OCI-LY7 (cell line): ENCODE measurements around the gene ROBO2. TPM values are rescaled to one million over a fixed set of nuclear protein-coding genes. Genes with fewer than 3 reads are reported as not detected.

Experiments used
- BruUV-seq: library from RNA; stranded (reverse); fragments of 400-500 nt; replicated peaks from 2 replicates; lab custom pipeline; 2021; lab: Mats Ljungman, UMichigan
- CTCF ChIA-PET: fragments of 300-600 bp; sonication (Branson Sonifier 250); formaldehyde crosslinking; loops from one replicate; lab custom pipeline; 2022; ENCODE audit warnings: antibody characterized with exemption; ENCODE audit not compliant: unreplicated experiment; lab: Charles Lee
- POLR2A ChIA-PET: fragments of 300-600 bp; sonication (Branson Sonifier 250); formaldehyde crosslinking; loops from one replicate; lab custom pipeline; 2022; ENCODE audit warnings: antibody characterized with exemption; lab: Charles Lee
- DNase-seq: peaks from one replicate; pipeline ENCODE4 v3.0.0-alpha.2; 2015; ENCODE audit warnings: low spot score
- H2AFZ ChIP-seq: fragments of 200-600 bp; sonication (generic), shearing (Covaris generic); 2 replicates; pipeline ENCODE4 v1.6.1; 2014; ENCODE audit warnings: mild to moderate bottlenecking, antibody characterized with exemption, low read length, moderate library complexity
- H3K27ac ChIP-seq: fragments of 200-600 bp; sonication (generic); 2 replicates; pipeline ENCODE4 v1.5.1; 2014; ENCODE audit warnings: mixed run types, low read depth, mild to moderate bottlenecking, moderate library complexity, low read length, inconsistent platforms; ENCODE audit not compliant: poor library complexity, severe bottlenecking
- H3K36me3 ChIP-seq: fragments of 200-600 bp; sonication (generic); 2 replicates; pipeline ENCODE4 v1.6.1; 2014; ENCODE audit warnings: mild to moderate bottlenecking, antibody characterized with exemption, low read length, moderate library complexity, mixed read lengths; ENCODE audit not compliant: insufficient read depth
- H3K4me1 ChIP-seq: fragments of 200-600 bp; sonication (generic); 2 replicates; pipeline ENCODE4 v1.5.1; 2014; ENCODE audit warnings: mild to moderate bottlenecking, low read length; ENCODE audit not compliant: insufficient read depth, poor library complexity, severe bottlenecking
- H3K4me2 ChIP-seq: fragments of 200-600 bp; sonication (generic); 2 replicates; pipeline ENCODE4 v1.6.1; 2014; ENCODE audit warnings: mild to moderate bottlenecking, low read length
- H3K4me3 ChIP-seq: fragments of 200-600 bp; sonication (generic); 2 replicates; pipeline ENCODE4 v1.5.1; 2014; ENCODE audit warnings: mild to moderate bottlenecking, low read depth, low read length; ENCODE audit not compliant: poor library complexity, severe bottlenecking
- H3K79me2 ChIP-seq: fragments of 200-600 bp; sonication (generic); 2 replicates; pipeline ENCODE4 v1.6.1; 2016; ENCODE audit warnings: low read depth, mild to moderate bottlenecking, low read length, moderate library complexity, mixed read lengths; ENCODE audit not compliant: insufficient read depth
- H3K9me2 ChIP-seq: fragments of 200-600 bp; sonication (generic); 2 replicates; pipeline ENCODE4 v1.6.1; 2016; ENCODE audit warnings: mild to moderate bottlenecking, low read length, mixed read lengths; ENCODE audit not compliant: insufficient read depth
- H3K9me3 ChIP-seq: fragments of 200-600 bp; sonication (generic); 2 replicates; pipeline ENCODE4 v1.6.1; 2014; ENCODE audit warnings: mild to moderate bottlenecking, mixed run types, low read length, mixed read lengths
- H4K20me1 ChIP-seq: fragments of 200-600 bp; sonication (generic); 2 replicates; pipeline ENCODE4 v1.6.1; 2014; ENCODE audit warnings: mild to moderate bottlenecking, antibody characterized with exemption, low read length, moderate library complexity, mixed read lengths; ENCODE audit not compliant: insufficient read depth
- CTCF ChIP-seq: fragments of 200-600 bp; sonication (generic); conservative IDR thresholded peaks from 2 replicates; pipeline ENCODE4 v1.5.1; 2014; ENCODE audit warnings: mild to moderate bottlenecking, antibody characterized with exemption, low read length, moderate library complexity, mixed read lengths
- EZH2phosphoT487 ChIP-seq: fragments of 200-600 bp; sonication (generic); IDR thresholded peaks from 2 replicates; pipeline ENCODE4 v1.6.1; 2018; ENCODE audit warnings: low read depth, borderline replicate concordance, mild to moderate bottlenecking, mixed run types, antibody characterized with exemption, low read length, moderate library complexity, mixed read lengths
- intact Hi-C: fragments of 100-400 bp; cut with micrococcal nuclease; formaldehyde crosslinking; loops from one replicate; pipeline ENCODE4 v1.10.0; 2022; ENCODE audit not compliant: unreplicated experiment
- small RNA-seq: library from RNA; depleted of rRNA; stranded (forward); fragments of <200 nt; gene quantifications from one replicate; pipeline ENCODE3, GENCODE V24; 2014
- total RNA-seq, 2 experiments: library from RNA; depleted of rRNA in 1 of 2; stranded (reverse); fragments of >200 nt in 1 of 2; shearing (Covaris generic) in 1 of 2; gene quantifications; 2 replicates each; pipeline ENCODE4 v1.2.3, GENCODE V29; 2014 to 2022

ROBO2 gene
- total RNA-seq, 2 experiments from 2014 or later = 0.06 to 4.8 TPM

GRCh38 chr3:77693147-77693546 is 653.2 kb downstream of the ROBO2 start:
- H3K79me2 ChIP-seq = no peaks in the 10 kb centered on the region

DNA sequence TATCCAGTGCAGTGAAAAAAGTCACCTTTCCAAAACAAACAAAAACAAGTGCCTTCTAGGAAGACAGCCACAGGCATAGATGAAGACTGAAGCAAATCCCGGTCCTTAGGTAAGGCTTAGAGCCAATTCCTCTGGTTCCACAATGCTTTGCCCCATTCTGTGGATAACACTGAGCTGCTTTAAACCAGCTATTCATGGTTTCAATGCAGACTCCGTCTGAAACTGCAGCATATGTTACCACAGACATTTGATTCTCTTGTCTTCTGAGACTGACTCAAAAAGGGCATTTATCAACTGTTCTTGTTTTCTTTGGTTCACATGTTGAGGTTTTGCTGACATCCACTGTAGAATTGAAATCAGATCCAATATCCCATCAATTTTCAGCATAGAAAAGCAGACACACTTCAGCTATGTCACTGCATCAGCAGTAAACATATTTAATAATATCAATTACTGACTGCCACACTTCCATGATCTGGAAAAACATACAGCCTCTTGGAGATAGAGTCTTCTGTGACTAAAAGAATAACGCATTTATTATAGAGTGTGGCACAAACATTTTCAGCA is 659.3 kb downstream of the ROBO2 start:
- CTCF ChIA-PET = no interaction called here
- intact Hi-C loops = no loop called here
- no peak overlapping the region for H3K27ac ChIP-seq
- TF ChIP-seq EZH2phosphoT487 (no peak), CTCF (no peak)
- no peak overlapping the region for H2AFZ ChIP-seq
- DNase-seq = no peak
- BruUV-seq = no TSS peak
- no peaks in the 10 kb centered on the region for H3K79me2 ChIP-seq
- H3K4me1 ChIP-seq = no peaks in the 10 kb centered on the region
- H3K4me3 ChIP-seq = no peak overlapping the region
- no peak overlapping the region for H3K4me2 ChIP-seq
- no peaks in the 10 kb centered on the region for H3K9me3 ChIP-seq
- POLR2A ChIA-PET = no interaction called here
- no peaks in the 10 kb centered on the region for H3K36me3 ChIP-seq
- H3K9me2 ChIP-seq = no peaks in the 10 kb centered on the region
- no peaks in the 10 kb centered on the region for H4K20me1 ChIP-seq

More at GRCh38 chr3:77693147-77693546, 653.2 kb downstream of the ROBO2 start:
- Histone ChIP-seq H3K9me3 (no peaks in the 10 kb centered on the region), H3K4me3 (no peak overlapping the region), H4K20me1 (no peaks in the 10 kb centered on the region), H3K9me2 (no peaks in the 10 kb centered on the region), H3K36me3 (no peaks in the 10 kb centered on the region), H3K4me1 (no peaks in the 10 kb centered on the region), H3K4me2 (no peak overlapping the region), H2AFZ (no peak overlapping the region), H3K27ac (no peak overlapping the region)
- ChIA-PET POLR2A (no interaction called here), CTCF (no interaction called here)
- no TSS peak for BruUV-seq
- intact Hi-C loops = no loop called here
- TF ChIP-seq EZH2phosphoT487 (no peak), CTCF (no peak)
- DNase-seq = no peak

Small RNA genes lying within 50 kb of the gene (small RNA-seq; reads per million reads assigned to genes)
- not detected for gene RNU6-386P
